Panc1 (cell line): ENCODE results near the gene C20orf204. TPM values are rescaled to one million over a fixed set of nuclear protein-coding genes. Genes with fewer than 3 reads are reported as not detected.

ENCODE experiments used
- ATAC-seq: fragments of 200-7000 bp; cut with Tn5 transposase; 2 replicates; pipeline ENCODE4 v1.9.1; 2020; ENCODE audit warnings: mild to moderate bottlenecking, moderate library complexity
- BruUV-seq: library from RNA; stranded (reverse); fragments of 400-500 nt; replicated peaks from 2 replicates; lab custom pipeline; 2021; lab: Mats Ljungman, UMichigan
- CTCF ChIA-PET: fragments of 300-600 bp; sonication (Branson Sonifier 250); formaldehyde crosslinking; loops from one replicate; lab custom pipeline; 2022; ENCODE audit warnings: antibody characterized with exemption; lab: Charles Lee
- POLR2A ChIA-PET: fragments of 300-600 bp; sonication (Branson Sonifier 250); formaldehyde crosslinking; loops from one replicate; lab custom pipeline; 2022; ENCODE audit warnings: antibody characterized with exemption; lab: Charles Lee
- DNase-seq: peaks from one replicate; pipeline ENCODE4 v3.0.0-alpha.2; 2010; ENCODE audit warnings: low read depth, low spot score
- H3K27ac ChIP-seq: 2 replicates; pipeline ENCODE4 v1.5.1; 2011; ENCODE audit warnings: mild to moderate bottlenecking, low read length, inconsistent platforms
- H3K27me3 ChIP-seq: fragments of 200-500 bp; sonication (Bioruptor generic); 2 replicates; pipeline ENCODE4 v1.6.0; 2014; ENCODE audit warnings: low read length, inconsistent platforms; ENCODE audit not compliant: control insufficient read depth, insufficient read depth
- H3K36me3 ChIP-seq: fragments of 200-500 bp; sonication (Bioruptor generic); 2 replicates; pipeline ENCODE4 v1.5.1; 2014; ENCODE audit warnings: inconsistent platforms, mild to moderate bottlenecking, low read length, moderate library complexity; ENCODE audit not compliant: control insufficient read depth, insufficient read depth
- H3K4me1 ChIP-seq: 2 replicates; pipeline ENCODE4 v1.5.1; 2011; ENCODE audit warnings: inconsistent platforms, mild to moderate bottlenecking, low read length, moderate library complexity; ENCODE audit not compliant: control insufficient read depth, insufficient read depth
- H3K4me3 ChIP-seq, 2 experiments: 2 replicates each; pipeline ENCODE4 v1.5.1; 2011 to 2012; ENCODE audit warnings: low read depth in 2 of 2, low read length in 2 of 2, mild to moderate bottlenecking in 2 of 2, inconsistent platforms in 1 of 2, moderate library complexity in 1 of 2
- H3K9me3 ChIP-seq: fragments of 200-500 bp; sonication (Bioruptor generic); 2 replicates; pipeline ENCODE4 v1.5.1; 2014; ENCODE audit warnings: low read depth, mild to moderate bottlenecking, inconsistent platforms, low read length, moderate library complexity; ENCODE audit not compliant: control insufficient read depth, insufficient read depth
- POLR2AphosphoS5 ChIP-seq: IDR thresholded peaks from 2 replicates; pipeline ENCODE4 v1.6.1; 2012; ENCODE audit warnings: mild to moderate bottlenecking, low read depth, low read length, moderate library complexity
- REST ChIP-seq, 2 experiments: IDR thresholded peaks; 2 replicates each; pipeline ENCODE4 v1.6.1; 2011 to 2012; ENCODE audit warnings: low read depth in 2 of 2, control low read depth in 1 of 2, low read length in 1 of 2, mild to moderate bottlenecking in 1 of 2, moderate library complexity in 1 of 2; ENCODE audit not compliant: insufficient read depth in 1 of 2
- SIN3A ChIP-seq: IDR thresholded peaks from 2 replicates; pipeline ENCODE4 v1.6.1; 2012; ENCODE audit warnings: low read depth, mild to moderate bottlenecking, low read length, moderate library complexity, borderline replicate concordance; ENCODE audit not compliant: insufficient read depth
- TCF7L2 ChIP-seq: IDR thresholded peaks from 2 replicates; pipeline ENCODE4 v1.6.1; 2011; ENCODE audit warnings: mild to moderate bottlenecking, low read depth, low read length, inconsistent platforms
- in situ Hi-C: cut with HindIII; loops from 2 replicates; pipeline ENCODE4 v1.10.0; 2016; ENCODE audit warnings: low sequenced_read_pairs, low pct_unique_long_range_greater_than_20kb
- intact Hi-C: fragments of 100-400 bp; cut with micrococcal nuclease; formaldehyde crosslinking; loops from one replicate; pipeline ENCODE4 v1.10.0; 2022; ENCODE audit not compliant: unreplicated experiment
- total RNA-seq: library from RNA; stranded (reverse); gene quantifications from one replicate; pipeline ENCODE4 v1.2.1, GENCODE V29; 2021; ENCODE audit not compliant: unreplicated experiment
- TF ChIP-seq, protein P1 (sequence below): fragments of 450-650 bp; IDR thresholded peaks from 2 replicates; pipeline ENCODE4 v1.5.1; 2017; ENCODE audit warnings: mild to moderate bottlenecking

Gene C20orf204
- total RNA-seq, 1 experiment from 2014 or later: 1.9 TPM

DNA sequence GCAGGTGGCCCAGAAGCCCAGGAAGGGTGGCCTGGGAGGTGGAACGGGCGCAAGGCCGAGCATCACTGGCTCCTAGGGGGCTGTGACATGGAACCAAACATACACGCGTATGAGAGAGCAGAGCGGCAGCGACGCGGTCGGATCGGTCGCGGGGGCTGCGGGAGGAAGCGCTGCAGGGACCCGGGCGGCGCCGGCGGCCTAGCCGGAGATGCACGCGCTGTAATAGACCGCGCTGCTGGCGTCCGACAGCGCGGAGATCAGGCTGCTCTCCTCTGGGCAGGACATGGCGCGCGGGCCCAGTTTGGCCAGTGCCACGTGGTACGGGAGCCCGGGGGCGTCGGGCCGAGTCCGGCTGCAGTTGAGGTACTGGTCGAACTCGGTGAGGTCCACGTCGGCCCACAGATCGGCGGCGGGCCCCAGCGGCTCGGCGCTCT lies 12.0 kb downstream of the C20orf204 start:
- intact Hi-C loops: no loop called here
- no TSS peak for BruUV-seq
- DNase-seq (no peak), ATAC-seq (no peak)
- Histone ChIP-seq H3K27me3 (no peaks in the 10 kb centered on the region), H3K4me3 (peak overlapping the region; percentile 29 to 33; a peak in 3 of 4 replicates), H3K4me1 (peaks cover 53% of the 10 kb centered on the region), H3K27ac (0 out of 2 replicates have a peak overlapping the region, but pooled peaks have one; percentile 29), H3K36me3 (no peaks in the 10 kb centered on the region), H3K9me3 (no peaks in the 10 kb centered on the region)
- in situ Hi-C loops: no loop called here
- ChIA-PET POLR2A (no interaction called here), CTCF (interaction anchor here (1.6 kb wide), 1 partner anchor 10 kb away, joined by 4 read pairs; no protein-coding TSS in a partner anchor)
- TF ChIP-seq REST (IDR thresholded peaks at IDR 0.05; ENCODE audit: insufficient read depth in 1 of 2, low read depth in 2 of 2, low read length in 1 of 2): no peak
- no peak for TF ChIP-seq SIN3A
- TF ChIP-seq, protein P1, sequence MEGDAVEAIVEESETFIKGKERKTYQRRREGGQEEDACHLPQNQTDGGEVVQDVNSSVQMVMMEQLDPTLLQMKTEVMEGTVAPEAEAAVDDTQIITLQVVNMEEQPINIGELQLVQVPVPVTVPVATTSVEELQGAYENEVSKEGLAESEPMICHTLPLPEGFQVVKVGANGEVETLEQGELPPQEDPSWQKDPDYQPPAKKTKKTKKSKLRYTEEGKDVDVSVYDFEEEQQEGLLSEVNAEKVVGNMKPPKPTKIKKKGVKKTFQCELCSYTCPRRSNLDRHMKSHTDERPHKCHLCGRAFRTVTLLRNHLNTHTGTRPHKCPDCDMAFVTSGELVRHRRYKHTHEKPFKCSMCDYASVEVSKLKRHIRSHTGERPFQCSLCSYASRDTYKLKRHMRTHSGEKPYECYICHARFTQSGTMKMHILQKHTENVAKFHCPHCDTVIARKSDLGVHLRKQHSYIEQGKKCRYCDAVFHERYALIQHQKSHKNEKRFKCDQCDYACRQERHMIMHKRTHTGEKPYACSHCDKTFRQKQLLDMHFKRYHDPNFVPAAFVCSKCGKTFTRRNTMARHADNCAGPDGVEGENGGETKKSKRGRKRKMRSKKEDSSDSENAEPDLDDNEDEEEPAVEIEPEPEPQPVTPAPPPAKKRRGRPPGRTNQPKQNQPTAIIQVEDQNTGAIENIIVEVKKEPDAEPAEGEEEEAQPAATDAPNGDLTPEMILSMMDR: no peak
- TF ChIP-seq POLR2AphosphoS5: no peak
- no peak for TF ChIP-seq TCF7L2

DNA sequence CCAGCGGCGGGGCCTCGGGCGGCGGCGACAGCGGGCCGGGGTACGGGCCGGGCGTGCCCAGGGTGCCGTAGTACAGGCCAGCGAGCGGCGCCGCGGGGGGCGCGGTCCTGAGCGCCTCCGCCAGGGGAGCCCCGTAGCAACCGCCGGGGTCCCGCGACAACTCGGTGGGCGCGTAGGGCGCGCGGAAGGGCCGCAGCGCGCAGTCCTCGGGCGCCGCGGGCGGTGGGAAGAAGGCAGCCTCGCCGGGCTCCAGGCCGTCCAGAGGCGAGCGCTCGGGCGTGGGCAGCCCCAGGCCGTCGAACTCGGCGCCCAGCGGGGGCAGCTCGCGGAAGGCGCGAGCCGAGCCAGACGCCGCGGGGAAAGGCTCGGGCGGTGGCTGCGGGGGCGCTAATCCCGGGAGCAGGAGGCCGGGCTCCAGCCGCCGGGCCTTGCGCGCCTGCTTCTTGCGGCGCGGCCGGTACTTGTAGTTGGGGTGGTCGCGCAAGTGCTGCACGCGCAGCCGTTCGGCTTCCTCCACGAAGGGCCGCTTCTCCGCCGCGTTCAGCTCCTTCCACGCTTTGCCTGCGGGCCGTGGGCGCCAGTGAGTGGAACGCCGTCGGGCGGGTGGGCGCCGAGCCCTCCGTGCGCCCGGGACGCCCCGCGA lies 12.5 kb downstream of the C20orf204 start:
- BruUV-seq: no TSS peak
- Histone ChIP-seq H3K4me3 (peak overlapping the region; percentile 27 to 33; a peak in 3 of 4 replicates), H3K27me3 (no peaks in the 10 kb centered on the region), H3K36me3 (no peaks in the 10 kb centered on the region), H3K4me1 (peaks cover 53% of the 10 kb centered on the region), H3K27ac (no peak overlapping the region), H3K9me3 (no peaks in the 10 kb centered on the region)
- POLR2A ChIA-PET: interaction anchor here (0.6 kb wide), 1 partner anchor 87 kb away, joined by 5 read pairs; no protein-coding TSS in a partner anchor
- 0 out of 2 replicates have a peak, but pooled peaks have one; percentile 49 for TF ChIP-seq SIN3A
- no peak for TF ChIP-seq POLR2AphosphoS5
- intact Hi-C loops (no loop called here), in situ Hi-C loops (no loop called here)
- CTCF ChIA-PET: no interaction called here
- DNase-seq (no peak), ATAC-seq (no peak)
